Fibroblast of mammary gland (primary cell): ENCODE results near the gene PTPRD.

Source experiments
- DNase-seq: peaks from one replicate; pipeline ENCODE4 v3.0.0-alpha.2; 2010; ENCODE audit warnings: low read depth
- H3K4me3 ChIP-seq: 2 replicates; pipeline ENCODE4 v1.5.1; 2011; ENCODE audit warnings: low read depth, mild to moderate bottlenecking, low read length, moderate library complexity; ENCODE audit not compliant: control insufficient read depth
- TF ChIP-seq, protein P1 (sequence below): conservative IDR thresholded peaks from 2 replicates; pipeline ENCODE4 v1.5.1; 2011; ENCODE audit warnings: low read depth, low read length, inconsistent platforms; ENCODE audit not compliant: control insufficient read depth, insufficient read depth

The PTPRD gene

DNA sequence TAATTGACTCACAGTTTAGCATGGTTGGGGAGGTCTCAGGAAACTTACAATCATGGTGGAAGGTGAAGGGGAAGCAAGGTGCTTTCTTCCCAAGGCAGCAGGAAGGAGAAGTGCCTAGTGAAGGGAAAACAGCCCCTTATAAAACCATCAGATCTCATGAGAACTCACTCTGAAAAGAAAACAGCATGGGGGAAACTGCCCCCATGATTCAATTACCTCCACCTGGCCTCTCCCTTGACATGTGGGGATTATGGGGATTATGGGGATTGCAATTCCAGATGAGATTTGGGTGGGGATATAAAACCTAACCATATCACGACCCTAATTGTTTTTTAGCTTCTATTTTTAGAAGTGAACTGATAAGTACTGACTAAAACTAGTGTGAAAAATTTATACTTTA is 1435.7 kb downstream of the PTPRD start:
- TF ChIP-seq, protein P1, sequence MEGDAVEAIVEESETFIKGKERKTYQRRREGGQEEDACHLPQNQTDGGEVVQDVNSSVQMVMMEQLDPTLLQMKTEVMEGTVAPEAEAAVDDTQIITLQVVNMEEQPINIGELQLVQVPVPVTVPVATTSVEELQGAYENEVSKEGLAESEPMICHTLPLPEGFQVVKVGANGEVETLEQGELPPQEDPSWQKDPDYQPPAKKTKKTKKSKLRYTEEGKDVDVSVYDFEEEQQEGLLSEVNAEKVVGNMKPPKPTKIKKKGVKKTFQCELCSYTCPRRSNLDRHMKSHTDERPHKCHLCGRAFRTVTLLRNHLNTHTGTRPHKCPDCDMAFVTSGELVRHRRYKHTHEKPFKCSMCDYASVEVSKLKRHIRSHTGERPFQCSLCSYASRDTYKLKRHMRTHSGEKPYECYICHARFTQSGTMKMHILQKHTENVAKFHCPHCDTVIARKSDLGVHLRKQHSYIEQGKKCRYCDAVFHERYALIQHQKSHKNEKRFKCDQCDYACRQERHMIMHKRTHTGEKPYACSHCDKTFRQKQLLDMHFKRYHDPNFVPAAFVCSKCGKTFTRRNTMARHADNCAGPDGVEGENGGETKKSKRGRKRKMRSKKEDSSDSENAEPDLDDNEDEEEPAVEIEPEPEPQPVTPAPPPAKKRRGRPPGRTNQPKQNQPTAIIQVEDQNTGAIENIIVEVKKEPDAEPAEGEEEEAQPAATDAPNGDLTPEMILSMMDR: no peak
- H3K4me3 ChIP-seq: no peak overlapping the region
- no peak for DNase-seq

DNA sequence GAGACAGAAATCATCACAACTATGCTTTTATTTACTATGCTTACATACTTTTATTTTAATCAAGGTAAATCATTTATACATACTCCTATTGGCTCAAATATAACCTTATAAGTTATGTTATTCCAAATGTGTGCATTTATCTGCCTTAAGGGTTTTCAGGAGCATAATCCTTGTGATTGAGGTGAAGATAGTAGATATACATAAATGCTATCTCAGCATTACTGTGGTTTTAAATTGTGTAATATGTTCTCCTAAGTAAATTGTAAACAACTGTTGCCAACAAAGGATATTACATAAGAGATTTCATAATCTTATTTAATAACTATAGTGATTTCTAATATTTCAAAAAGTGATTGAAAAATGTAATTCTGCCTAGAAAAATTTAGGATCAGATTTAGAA is 1438.4 kb downstream of the PTPRD start:
- TF ChIP-seq, protein P1: no peak
- no peak for DNase-seq
- no peak overlapping the region for H3K4me3 ChIP-seq

DNA sequence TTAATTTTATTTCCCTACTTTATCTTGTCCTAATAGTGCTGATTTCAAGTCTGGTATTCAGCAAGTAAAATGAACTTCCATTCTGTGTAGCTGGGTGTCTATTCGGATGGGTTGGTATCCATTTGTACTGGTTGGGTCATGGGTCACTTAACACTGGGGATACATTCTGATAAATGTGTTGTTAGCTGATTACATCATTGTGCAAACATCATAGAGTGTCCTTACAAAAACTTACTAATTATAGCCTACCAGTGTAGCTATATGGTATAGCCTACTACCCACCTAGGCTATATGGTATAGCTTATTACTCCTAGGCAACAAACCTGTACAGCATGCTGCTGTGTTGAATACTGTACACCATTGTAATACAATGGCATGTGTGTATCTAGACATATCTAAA is 1439.5 kb downstream of the PTPRD start:
- no peak overlapping the region for H3K4me3 ChIP-seq
- no peak for DNase-seq
- TF ChIP-seq, protein P1: no peak

DNA sequence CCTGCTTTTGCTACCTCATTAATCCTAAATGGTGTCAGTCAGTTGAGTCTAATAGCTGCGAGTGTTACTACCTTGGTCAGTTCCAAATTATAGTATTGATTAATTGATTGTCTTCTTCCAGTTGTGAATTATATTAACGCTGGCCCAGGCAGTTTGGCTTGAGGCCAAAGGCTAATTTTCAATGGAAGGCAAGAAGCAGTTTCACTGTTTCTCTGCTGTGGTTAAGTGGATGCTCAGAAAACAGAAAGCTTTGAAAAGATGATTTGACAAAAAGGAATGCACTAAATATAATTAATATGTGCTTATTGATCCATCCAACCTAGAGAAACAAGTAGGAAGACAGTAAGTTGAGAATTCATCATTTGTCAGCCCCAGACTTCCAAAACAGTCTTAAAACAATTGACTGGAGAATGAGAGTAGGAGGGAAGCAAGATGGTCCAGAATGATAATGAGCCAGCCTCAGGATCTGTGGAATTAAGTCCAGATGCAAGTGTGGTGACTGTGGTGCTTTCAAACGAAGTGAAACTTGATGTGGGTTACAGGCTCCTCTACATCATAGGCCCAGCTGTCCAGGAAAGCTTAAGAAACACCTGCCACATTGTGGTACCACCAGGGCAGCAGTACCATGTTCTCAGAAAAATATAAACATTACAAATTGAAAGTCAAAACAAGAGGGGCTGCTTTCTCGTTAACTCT is 1442.2 kb downstream of the PTPRD start:
- no peak for DNase-seq
- TF ChIP-seq, protein P1: no peak

DNA sequence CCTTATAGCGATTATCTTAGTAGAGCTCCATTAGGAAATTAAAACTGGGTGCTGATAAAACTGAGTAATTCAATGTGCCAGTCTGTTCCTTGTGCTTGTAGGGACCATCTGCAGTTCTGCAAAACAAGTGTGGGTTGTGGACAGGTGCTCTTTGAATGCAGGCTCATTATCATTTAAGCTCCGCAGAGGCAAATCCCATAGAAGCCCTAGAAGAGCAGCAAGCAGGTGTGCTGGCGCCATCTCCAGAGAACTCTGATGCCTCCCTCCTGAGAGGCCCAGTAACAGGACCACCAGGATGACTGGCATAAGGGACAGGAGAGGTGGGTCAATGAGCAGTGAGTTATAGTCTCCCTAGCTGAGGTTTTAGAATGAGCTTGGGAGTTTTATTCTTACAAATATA is 1470.8 kb downstream of the PTPRD start:
- DNase-seq: no peak
- TF ChIP-seq, protein P1: no peak
- H3K4me3 ChIP-seq: no peak overlapping the region

More for the DNA sequence above, 1442.2 kb downstream of the PTPRD start:
- H3K4me3 ChIP-seq: no peak overlapping the region

DNA sequence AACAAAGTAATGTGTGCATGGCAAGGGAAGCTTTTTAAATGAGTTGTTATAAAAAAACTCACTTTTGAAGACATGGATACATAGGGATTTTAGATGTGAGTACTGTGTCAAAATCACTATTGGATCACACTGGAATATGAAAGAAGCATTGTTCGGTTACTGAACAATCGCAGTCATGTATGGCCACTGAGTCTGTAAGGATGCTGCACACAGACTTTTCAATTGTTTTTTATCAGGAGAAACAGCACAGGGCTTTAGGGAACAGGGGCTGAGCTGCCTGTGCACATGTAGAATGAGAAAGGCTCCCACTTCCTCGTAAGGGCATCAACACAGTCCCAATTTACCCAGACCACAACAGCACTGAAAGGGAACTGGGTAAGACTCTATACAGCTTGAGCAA is 1479.3 kb downstream of the PTPRD start:
- no peak for DNase-seq
- TF ChIP-seq, protein P1: no peak
- H3K4me3 ChIP-seq: no peak overlapping the region
